ENCODE data around the gene PTPRN2. TPM values are rescaled to one million over a fixed set of nuclear protein-coding genes. Genes with fewer than 3 reads are reported as not detected.

PTPRN2 gene
- total RNA-seq, 1 experiment from 2014 or later: 2.1 TPM

- ChIA-PET CTCF (no interaction called here), POLR2A (no interaction called here), RAD21 (ENCODE audit: low non-redundant PET in 1 of 2, low total read pairs in 2 of 2, uncharacterized antibody in 2 of 2, unreplicated experiment in 2 of 2) (no interaction called here)
- no peak overlapping the region for H3K4me3 ChIP-seq (replicated peaks in 1 of 2; ENCODE audit: low read depth in 1 of 2, low read length in 2 of 2)
- TF ChIP-seq YY1 (IDR thresholded peaks at IDR 0.05; ENCODE audit: extremely low read depth, insufficient replicate concordance, low read depth, low read length) (no peak), FOSL1 (IDR thresholded peaks at IDR 0.05; ENCODE audit: low read depth) (no peak), JUND (IDR thresholded peaks at IDR 0.05) (no peak), ATF3 (IDR thresholded peaks at IDR 0.05) (no peak), EZH2 (IDR thresholded peaks at IDR 0.05) (no peak), ELF1 (IDR thresholded peaks at IDR 0.05; ENCODE audit: borderline replicate concordance, low read depth) (no peak), EZH2phosphoT487 (IDR thresholded peaks at IDR 0.05; ENCODE audit: borderline replicate concordance) (no peak), POLR2AphosphoS5 (IDR thresholded peaks at IDR 0.05; ENCODE audit: low read depth, low read length) (no peak), SRF (IDR thresholded peaks at IDR 0.05; ENCODE audit: low read depth) (no peak)
- ATAC-seq (no peak), DNase-seq (ENCODE audit: low read depth, low spot score) (no peak)
- H4K20me1 ChIP-seq (ENCODE audit: insufficient read depth): no peaks in the 10 kb centered on the region
- H3K36me3 ChIP-seq (ENCODE audit: control insufficient read depth in 1 of 2, insufficient read depth in 2 of 2, low read length in 2 of 2): no peaks in the 10 kb centered on the region
- BruUV-seq (replicated peaks): no TSS peak
- no peak overlapping the region for H3K27ac ChIP-seq (ENCODE audit: low read depth, low read length)
- H3K9me2 ChIP-seq (ENCODE audit: insufficient read depth): no peaks in the 10 kb centered on the region
- H2AFZ ChIP-seq (ENCODE audit: low read depth, low read length, poor library complexity, severe bottlenecking): no peak overlapping the region
- intact Hi-C loops (cut with micrococcal nuclease): no loop called here
- no peak overlapping the region for H3K9ac ChIP-seq (ENCODE audit: low read length)
- H3K4me2 ChIP-seq (ENCODE audit: low read length): no peak overlapping the region
- H3K79me2 ChIP-seq (ENCODE audit: insufficient read depth, low read length): no peaks in the 10 kb centered on the region
- H3K9me3 ChIP-seq (ENCODE audit: control insufficient read depth in 1 of 2, insufficient read depth in 1 of 2, low read depth in 1 of 2, low read length in 2 of 2): no peaks in the 10 kb centered on the region
- no peaks in the 10 kb centered on the region for H3K27me3 ChIP-seq (ENCODE audit: insufficient read depth, low read length)
- H3K4me1 ChIP-seq (ENCODE audit: control insufficient read depth in 1 of 2, insufficient read depth in 2 of 2, low read length in 2 of 2): peaks cover 8 to 13% of the 10 kb centered on the region in 2 experiments
Observed at GRCh38 chr7:158003441-158004122, 584.0 kb downstream of the PTPRN2 start.

- DNase-seq (ENCODE audit: low read depth, low spot score): no peak
- RAD21 ChIA-PET (ENCODE audit: low non-redundant PET in 1 of 2, low total read pairs in 2 of 2, uncharacterized antibody in 2 of 2, unreplicated experiment in 2 of 2): no interaction called here
- no peak for ATAC-seq
- Histone ChIP-seq H4K20me1 (ENCODE audit: insufficient read depth) (no peaks in the 10 kb centered on the region), H3K27ac (ENCODE audit: low read depth, low read length) (no peak overlapping the region), H3K4me1 (ENCODE audit: control insufficient read depth in 1 of 2, insufficient read depth in 2 of 2, low read length in 2 of 2) (peaks cover 8 to 13% of the 10 kb centered on the region in 2 experiments), H3K9me2 (ENCODE audit: insufficient read depth) (no peaks in the 10 kb centered on the region), H3K79me2 (ENCODE audit: insufficient read depth, low read length) (no peaks in the 10 kb centered on the region), H3K4me2 (ENCODE audit: low read length) (no peak overlapping the region), H3K4me3 (replicated peaks in 1 of 2; ENCODE audit: low read depth in 1 of 2, low read length in 2 of 2) (no peak overlapping the region), H3K9ac (ENCODE audit: low read length) (no peak overlapping the region), H2AFZ (ENCODE audit: low read depth, low read length, poor library complexity, severe bottlenecking) (no peak overlapping the region), H3K9me3 (ENCODE audit: control insufficient read depth in 1 of 2, insufficient read depth in 1 of 2, low read depth in 1 of 2, low read length in 2 of 2) (no peaks in the 10 kb centered on the region), H3K36me3 (ENCODE audit: control insufficient read depth in 1 of 2, insufficient read depth in 2 of 2, low read length in 2 of 2) (no peaks in the 10 kb centered on the region), H3K27me3 (ENCODE audit: insufficient read depth, low read length) (no peaks in the 10 kb centered on the region)
- POLR2A ChIA-PET: no interaction called here
- intact Hi-C loops (cut with micrococcal nuclease): no loop called here
- CTCF ChIA-PET: no interaction called here
- BruUV-seq (replicated peaks): no TSS peak
- TF ChIP-seq YY1 (IDR thresholded peaks at IDR 0.05; ENCODE audit: extremely low read depth, insufficient replicate concordance, low read depth, low read length): no peak
- TF ChIP-seq RAD21 (IDR thresholded peaks at IDR 0.05; ENCODE audit: low read depth): no peak
- no peak for TF ChIP-seq REST (IDR thresholded peaks at IDR 0.05; ENCODE audit: low read depth)
- no peak for TF ChIP-seq EGR1 (IDR thresholded peaks at IDR 0.05; ENCODE audit: low read depth)
- no peak for TF ChIP-seq ELF1 (IDR thresholded peaks at IDR 0.05; ENCODE audit: borderline replicate concordance, low read depth)
- no peak for TF ChIP-seq CTCF (IDR thresholded peaks at IDR 0.05 in 2 of 3, conservative IDR thresholded peaks at IDR 0.05 in 1 of 3; ENCODE audit: borderline replicate concordance in 1 of 3, insufficient read depth in 1 of 3, low read depth in 2 of 3, low read length in 2 of 3)
- no peak for TF ChIP-seq CEBPB (IDR thresholded peaks at IDR 0.05; ENCODE audit: low read depth)
Observed at GRCh38 chr7:158002486-158003080, 585.0 kb downstream of the PTPRN2 start.
